NCI-H1694 treated with DMSO at 0.1 percent for 48 hours (cell line): ENCODE data around the gene TAGAP.
"Not testable (repeated sequence)": the region's sequence is repeated elsewhere in the genome, so short reads cannot be mapped to it uniquely, and the experiment has no call there.

Experiments used
- DNase-seq: peaks from one replicate; lab custom pipeline; 2025; lab: John Stamatoyannopoulos, UW

TAGAP gene

DNA sequence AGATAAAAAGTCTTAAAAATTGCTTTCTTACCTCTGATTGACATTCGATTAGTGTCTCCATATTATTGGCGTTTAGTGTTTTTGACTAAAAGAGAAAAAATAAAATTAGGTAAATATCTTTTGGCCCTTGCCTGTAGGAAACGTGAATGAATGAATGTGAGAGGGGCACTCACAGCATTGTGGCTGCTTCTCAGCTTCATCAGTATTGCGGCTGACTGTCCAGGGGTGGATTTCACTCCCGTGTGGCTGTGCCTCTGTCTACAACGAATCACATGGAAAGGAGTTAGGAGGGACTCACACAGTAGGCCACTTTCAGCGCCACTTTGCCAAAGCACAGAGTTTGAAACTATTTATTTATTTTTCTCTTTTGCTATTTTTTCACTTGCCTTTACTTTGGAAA, 844 bp downstream of the TAGAP start:
- no peak for DNase-seq

DNA sequence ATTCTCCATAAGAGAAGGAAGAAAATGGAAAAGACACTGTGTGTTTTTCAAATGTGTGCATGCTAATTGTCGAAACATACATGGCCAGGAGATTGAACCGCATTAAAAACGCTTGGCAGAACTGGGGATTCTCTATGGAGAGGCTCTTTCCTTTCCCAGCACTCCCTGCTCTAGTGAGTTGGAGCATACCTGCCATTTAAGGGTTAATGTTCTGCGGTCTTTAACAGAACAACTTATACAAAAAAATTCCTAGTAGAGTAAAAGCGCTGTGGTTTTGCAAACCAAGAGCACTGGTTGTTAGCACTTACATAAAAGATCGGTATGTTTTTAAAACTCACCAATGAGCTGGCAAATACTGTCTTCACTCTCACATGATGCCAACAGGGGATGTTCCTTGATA, 1.5 kb downstream of the TAGAP start:
- DNase-seq, result no peak

DNA sequence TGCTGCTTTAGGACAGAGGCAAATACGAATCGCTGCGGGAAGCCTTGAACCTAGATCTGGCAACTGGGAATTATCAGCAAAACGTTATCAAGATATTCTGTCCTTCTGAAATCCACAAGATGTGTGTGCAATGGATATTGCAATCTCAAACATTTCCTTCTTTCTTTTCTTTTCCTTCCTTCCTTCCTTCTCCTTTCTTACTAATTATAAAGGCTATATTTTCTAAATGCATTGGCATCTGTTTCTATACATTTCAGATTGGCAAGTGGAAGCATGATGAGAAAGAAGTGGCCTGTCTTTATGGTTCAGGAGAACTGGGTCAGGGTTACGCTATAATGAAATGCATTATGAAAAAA, 2.0 kb downstream of the TAGAP start:
- no peak for DNase-seq

DNA sequence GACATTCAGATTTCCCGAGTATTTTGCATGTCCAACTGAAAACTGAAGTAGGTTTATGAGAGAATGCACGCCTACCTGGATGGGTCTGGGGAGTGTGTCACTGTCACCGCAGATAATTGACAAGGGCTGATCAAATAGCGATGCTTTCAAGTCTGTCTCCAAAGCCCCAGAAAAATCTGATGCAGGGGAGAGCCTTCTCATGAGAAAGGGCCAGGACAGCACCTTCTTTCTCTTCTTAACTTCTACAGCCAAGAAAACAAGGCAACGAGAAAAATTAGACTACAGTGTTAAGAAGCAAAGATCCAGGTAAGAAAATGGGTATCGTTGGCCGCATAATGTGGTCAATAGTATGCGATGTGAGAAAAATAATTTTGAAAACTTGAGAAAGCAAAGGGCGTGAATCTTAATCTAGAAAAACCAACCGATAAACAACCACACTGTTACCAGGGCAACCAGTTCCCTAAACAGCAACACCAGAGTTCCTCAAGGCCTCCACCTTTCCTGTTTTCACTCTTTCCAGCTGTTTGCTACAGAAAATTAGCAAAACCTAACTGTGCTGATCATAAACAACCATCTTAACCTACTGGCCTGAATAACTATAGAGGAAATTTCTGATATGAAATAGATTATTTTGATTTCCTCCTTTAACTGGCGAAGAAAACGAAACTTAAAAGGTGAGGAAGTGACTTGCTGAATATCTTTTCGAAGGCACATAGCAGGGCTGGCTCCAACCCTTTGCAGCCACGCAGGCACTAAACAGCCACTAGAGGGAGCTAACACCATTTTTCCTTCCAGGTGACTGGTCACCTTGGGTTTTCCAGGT, 2.6 kb downstream of the TAGAP start:
- DNase-seq, result peak; percentile 70

DNA sequence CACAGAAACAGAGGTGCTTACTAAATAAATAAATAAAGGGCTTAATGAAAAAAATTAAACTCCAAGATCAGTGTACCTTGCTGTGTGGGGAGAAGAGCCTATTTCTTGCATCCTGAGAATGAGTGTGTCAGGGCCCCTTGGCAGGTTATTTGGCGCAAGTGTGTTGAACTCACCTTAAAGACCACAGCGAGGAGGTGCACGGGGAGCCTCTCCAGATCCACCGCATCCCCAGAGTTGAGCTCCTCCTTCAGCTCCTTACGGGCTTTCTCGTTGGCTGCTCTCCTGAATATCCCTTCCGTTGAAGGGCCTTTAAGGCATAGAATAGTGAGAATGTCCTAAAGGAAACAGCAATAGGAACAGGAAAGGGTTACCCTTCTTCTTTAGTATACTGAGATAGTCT, 3.6 kb downstream of the TAGAP start:
- DNase-seq, result no peak

DNA sequence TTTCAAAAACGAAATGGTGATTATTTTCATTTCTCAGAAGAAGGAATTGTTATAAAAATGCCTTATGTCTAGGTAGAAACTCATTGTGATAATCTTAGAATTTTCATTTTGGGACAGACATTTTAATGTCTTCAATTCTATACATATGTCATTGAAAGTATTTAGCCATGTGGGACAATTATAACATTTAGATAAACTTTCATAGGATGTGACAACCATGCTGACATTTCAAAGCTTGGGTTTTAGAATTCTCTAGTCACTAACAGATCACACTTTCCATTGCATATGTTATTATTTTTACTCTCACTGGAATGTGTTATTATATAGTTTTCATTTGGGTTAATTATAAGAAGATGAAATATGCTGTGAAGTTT, 4.9 kb downstream of the TAGAP start:
- DNase-seq, result no peak

DNA sequence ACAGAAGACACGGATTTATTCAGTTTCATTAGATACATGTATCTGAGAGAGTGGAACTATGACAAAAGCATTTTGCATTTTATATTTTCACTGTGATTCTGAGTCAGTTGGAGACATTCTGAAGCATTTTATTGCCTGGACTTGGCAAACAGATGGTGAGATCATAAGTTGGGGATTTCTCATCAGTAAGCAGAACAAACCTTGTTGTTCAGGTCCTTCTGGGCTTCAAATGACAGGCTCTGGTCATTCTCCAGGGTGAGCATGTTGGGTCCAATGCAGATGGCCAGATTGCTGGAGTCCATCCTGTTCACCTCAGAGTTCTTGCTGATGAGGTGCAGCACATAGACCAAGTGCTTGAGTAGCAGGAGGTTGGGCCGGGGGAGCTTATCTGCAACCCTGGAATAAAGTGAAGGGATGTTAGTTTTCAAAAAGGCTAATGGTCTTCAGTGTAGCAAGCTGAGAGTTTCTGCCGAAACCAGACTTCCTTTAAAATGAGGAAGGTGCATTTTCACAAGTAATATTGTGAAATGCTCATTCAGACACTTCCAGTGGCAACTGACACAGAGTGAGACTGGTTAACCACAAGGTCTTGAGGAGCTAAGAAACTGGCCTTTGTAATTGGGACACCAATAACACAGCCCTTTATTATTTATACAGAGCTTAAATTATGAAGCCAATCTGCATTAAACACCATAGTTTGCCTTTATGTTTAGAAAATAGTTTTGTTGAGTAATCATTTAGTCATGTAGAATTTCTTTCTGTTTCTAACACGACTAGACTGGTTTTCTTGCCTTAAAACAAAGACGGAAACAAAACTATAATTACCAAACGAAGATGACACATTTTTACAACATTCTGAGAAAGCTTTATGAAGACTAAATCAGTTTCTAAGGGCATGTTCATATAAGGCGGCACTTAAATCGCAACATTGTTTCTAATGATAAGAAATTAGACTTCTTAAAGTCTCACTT, 5.6 kb downstream of the TAGAP start:
- DNase-seq, result no peak

DNA sequence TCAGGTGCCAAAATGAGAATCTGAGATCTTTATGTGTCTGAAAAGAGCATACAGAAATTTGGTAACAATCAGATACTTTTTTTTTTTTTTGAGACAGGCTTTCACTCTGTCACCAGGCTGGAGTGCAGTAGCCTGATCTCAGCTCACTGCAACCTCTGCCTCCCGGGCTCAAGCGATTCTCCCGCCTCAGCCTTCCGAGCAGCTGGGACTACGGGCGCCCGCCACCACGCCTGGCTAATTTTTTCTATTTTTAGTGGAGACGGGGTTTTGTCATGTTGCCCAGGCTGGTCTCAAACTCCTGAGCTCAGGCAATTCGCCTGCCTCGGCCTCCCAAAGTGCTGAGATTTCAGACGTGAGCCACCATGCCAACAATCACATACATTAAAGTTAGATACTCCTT, 6.5 kb downstream of the TAGAP start:
- DNase-seq, result not testable (repeated sequence)

DNA sequence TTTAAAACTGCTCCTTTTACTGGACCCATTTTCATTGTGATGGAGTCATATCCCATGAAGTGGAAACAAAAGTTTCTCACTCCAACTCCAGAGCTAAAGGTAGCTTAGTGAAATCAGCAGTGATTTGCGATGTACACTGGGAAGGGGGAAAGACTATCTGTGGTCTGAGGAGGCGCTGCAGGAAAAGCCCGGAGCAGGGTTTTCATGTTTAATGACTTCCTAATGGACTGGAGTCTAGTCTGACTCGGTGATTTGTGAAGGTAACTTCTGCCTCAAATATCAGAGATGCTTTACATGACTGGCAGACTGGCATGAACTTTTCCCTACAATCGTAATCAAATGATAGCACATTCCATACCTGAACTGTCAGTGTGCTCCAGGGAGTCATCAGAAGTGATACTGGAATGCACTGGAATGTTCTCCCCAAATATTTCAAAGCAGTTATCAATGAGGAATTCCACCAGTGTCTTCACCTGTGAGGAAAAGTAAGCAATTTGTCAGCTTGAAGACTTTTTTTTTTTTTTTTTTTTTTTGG, 7.0 kb downstream of the TAGAP start:
- DNase-seq, result no peak

DNA sequence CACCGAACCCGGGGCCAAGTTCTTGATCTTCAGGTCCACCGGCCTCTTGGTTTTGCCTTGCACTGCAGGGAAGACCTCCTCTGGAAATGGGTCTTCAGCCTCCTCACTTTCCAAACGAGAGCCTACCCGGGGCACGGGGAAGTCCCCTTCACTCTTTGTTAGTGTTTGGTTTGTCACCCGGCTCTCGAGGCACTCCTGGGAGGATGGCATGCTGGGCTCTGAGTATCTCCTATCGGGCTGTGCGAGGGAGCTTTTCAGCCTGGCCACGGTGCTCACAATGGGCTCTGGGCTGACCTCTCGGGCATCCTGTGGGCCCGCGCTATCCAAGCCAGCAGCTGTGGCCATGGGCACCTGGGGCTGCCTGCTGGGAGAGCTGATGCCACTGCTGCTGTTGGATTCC, 8.1 kb downstream of the TAGAP start:
- DNase-seq, result no peak

DNA sequence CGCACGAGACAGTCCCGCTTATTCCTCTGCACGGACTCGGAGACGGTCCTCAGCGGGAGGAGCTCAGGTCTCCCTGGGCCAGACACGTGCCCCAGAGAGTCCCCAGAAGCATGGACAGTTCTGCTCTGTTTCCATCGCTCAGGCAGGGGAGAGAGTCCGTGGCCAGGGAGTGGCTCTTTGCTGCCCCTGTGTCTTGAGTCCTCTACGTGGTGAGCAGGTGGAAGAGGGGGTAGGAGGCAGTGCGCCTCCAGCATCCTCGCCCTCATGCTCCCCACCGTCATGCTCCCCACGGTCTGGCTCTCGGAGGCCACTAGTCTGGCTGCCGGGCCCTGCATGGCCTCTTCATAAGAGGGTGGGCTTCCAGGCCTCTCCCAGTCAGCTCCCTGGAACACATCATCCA, 8.9 kb downstream of the TAGAP start:
- DNase-seq, result no peak

DNA sequence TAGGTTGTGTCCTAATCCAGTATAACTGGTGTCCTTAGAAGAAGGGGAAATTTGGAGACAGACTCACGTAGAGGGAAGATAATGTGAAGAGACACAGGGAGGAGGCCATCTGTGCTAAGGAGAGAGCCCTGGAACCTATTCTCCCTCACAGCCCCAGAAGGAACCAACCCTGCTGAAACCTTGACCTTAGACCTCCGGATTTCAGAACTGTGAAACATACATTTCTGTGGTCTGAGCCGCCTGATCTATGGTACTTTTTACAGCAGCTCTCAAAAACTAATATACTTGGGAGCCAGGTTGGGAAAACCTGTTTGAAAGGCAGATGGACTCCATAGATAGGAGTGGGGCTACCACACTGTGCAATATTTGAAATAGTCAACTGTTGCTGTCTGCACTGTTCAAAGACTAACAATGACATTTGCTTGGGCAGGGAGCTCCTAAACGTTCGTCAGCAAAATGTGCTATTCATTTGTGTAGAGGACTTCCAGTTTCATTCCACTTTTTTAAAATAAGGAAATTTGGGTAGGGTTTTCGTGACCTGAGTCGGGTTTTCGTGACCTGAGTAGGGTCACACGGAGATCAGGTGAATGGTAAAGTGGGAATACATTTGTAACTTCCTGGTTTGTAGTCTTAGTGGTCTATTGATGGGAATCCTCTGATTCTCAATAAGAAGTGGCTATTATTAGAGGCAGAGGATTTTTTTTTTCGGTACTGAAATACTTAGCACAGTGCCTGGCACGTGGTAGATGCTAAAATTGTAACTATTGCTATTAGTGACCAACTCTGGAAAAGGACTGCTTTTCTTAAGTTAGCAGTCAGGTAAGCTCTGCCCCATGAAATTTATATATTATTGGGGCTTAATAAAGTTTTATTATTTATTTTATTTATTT, 11.4 kb downstream of the TAGAP start:
- no peak for DNase-seq

DNA sequence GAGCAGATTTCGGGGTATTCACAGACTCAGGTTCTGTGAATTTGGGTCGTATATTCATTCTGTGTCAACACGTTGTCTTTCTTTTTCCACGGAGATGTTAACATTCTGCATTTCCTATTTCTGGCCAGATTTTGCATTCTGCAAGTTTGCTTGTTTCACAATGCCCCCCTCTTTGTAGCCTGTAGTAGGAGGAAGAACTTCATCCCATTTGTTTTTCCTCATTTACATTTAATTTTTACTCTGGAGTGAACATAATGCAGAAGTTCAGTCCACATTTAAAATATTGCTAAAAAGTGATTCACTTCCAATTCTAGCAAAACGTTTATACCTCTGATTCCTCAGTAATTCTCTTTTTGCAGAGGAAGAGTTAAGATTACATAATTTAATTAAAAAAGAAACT, 12.9 kb downstream of the TAGAP start:
- no peak for DNase-seq

DNA sequence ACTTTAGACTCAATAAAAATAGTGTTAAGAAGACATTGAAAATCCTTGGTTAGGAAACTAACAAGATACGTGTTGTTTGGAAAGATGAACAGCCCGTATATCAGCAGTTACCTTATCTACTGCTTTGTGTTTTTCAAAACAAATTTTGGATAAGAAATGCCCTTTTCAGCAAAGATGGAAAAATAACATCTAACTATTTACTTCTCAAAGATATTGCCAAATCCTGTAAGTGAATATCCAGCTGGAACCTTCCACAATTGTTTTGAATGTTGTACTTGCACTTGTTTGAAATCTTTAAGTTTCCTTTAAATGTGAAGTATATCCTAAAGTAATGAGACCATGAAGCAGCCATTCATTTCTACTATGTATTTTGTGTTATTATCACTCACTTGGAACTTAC, 14.6 kb downstream of the TAGAP start:
- DNase-seq, result no peak

DNA sequence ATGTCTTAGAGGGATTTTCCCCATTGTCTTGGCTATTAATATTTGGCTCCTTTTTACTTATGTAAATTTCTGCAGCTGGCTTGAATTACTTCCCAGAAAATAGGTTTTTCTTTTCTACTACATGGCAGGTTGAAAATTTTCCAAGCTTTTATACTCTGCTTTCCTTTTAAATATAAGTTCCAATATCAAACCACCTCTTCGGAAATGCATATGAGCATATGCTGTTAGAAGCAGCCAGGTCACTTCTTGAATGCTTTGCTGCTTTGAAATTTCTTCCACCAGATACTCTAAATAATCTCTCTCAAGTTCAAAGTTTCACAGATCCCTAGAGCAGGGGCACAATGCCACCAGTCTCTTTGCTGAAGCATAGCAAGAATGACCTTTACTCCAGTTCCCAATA, 19.6 kb downstream of the TAGAP start:
- not testable (repeated sequence) for DNase-seq

DNA sequence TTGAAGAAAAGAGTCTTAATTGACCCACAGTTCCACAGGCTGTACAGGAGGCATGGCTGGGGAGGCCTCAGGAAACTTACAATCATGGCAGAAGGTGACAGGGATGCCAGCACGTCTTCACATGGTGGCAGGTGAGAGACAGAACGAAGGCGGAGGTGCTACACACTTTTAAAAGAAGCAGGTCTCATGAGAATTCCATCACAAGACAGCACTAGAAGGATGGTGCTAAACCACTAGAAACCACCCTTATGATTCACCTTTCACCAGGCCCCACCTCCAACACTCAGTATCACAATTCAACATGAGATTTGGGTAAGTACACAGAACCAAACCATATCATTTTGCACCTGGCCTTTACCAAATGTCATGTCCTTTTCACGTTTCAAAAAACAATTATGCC, 20.9 kb downstream of the TAGAP start:
- no peak for DNase-seq

DNA sequence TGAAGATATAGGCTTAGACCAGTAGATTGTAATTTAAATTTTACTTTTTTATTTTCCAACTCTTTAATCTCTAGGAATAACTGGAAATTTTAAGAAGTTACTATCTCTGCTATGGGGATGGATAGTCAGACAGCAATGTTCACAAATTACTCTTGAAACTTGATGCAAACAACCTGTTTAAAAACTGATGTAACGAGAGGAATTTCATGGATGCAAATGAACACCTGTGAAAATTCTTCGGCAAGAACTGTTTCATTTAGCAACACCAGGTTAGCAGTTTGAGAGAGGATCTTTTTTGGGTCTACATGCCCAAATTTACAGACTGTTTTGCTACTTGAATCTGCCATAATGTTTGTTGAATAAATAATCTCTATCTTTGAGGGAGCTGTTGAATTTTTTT, 24.8 kb downstream of the TAGAP start:
- no peak for DNase-seq

DNA sequence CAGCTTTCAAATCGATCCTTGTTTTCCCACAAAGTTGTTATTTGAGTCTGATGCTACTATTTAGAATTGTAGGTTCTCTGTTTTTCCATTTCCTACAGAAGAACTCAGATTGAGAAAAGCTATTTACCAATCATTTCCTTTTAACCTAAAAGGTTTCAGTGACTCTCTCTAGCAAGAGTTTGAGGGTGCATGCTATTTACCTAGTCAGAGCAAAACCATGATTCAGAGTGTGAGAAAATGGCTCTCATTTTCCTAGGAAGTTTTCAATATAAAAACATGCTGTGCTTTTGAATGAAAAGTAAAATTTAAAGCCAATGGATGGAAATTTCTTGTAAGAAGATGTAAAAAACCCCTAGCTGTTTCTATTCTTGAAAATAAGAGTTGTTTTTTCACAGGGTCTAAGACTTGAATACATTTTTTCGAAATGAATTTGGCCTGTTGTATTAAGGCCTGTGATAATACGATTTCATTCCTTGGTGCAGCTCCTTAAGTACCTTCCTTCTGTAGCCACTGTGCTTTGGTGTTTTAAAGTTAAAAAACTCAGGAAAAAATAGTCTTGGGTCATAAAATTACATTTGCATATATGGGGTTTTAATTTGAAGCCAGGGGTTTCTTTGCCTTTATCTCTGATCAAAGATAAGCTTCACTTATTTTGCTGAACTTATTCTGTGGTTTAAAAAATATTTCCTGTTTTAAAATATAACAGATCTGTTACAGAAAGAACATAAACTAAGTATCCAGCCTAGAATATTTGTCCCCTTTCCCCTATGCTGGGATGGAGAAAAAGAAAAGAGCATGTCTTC, 26.8 kb downstream of the TAGAP start:
- no peak for DNase-seq

DNA sequence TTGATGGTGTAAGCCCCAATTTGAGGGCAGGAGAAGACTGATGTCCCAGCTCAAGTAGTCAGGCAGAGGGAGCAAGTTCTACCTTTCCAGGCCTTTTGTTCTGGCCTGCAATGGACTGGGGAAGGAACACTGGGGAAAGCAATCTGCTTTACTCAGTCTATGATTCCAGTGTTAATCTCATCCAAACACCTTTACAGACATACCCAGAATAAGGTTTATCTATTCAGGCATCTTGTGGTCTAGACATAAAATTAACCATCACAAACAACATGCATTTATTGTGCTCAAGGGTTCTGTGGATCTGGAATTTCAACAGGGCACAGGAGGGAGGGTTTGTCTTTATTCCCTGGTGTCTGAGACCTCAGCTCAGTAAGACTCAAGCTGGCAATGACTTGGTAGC, 30.4 kb downstream of the TAGAP start:
- no peak for DNase-seq

DNA sequence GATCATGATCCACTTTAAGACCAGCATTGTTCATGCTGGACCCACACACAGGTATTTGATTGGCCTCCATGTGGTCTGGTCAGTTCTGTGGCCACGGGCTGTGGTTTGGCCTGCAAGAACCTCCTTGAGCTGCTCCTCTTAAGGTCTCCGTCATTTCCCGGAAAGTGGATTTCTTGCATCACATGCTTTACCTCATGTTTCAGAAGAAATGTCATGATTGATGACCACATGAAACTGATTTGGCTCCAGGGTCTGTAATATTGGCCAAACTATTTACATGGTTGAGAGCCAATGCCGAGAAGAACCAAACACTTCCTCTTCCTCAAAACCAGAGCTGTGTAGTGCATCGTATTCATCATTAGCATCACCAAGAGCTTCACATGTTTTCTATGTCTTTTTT, 31.6 kb downstream of the TAGAP start:
- DNase-seq, result no peak

DNA sequence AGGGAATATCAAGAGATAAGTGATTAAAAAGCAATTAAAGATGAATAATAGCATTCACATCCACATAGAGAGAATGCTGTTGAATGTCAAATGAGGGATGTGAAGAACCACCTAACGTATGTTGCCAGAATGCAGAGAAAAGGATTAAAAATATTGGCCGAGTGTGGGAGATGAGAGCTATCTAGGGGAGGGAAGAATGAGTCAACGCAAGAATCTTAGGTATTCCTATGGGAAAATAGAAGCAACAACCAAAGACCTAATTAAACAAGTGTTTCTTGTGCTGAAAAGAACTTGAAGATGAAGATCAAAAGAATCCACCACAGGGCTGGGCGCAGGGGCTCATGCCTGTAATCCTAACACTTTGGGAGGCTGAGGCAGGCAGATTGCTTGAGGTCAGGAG, 32.6 kb downstream of the TAGAP start:
- no peak for DNase-seq
